ENCODE results near the gene LRRC8B. TPM values are rescaled to one million over a fixed set of nuclear protein-coding genes. Genes with fewer than 3 reads are reported as not detected.

Gene LRRC8B
- total RNA-seq, 4 donors from 2014 or later, result 3.5 to 15.7 (median 8.5) TPM

DNA sequence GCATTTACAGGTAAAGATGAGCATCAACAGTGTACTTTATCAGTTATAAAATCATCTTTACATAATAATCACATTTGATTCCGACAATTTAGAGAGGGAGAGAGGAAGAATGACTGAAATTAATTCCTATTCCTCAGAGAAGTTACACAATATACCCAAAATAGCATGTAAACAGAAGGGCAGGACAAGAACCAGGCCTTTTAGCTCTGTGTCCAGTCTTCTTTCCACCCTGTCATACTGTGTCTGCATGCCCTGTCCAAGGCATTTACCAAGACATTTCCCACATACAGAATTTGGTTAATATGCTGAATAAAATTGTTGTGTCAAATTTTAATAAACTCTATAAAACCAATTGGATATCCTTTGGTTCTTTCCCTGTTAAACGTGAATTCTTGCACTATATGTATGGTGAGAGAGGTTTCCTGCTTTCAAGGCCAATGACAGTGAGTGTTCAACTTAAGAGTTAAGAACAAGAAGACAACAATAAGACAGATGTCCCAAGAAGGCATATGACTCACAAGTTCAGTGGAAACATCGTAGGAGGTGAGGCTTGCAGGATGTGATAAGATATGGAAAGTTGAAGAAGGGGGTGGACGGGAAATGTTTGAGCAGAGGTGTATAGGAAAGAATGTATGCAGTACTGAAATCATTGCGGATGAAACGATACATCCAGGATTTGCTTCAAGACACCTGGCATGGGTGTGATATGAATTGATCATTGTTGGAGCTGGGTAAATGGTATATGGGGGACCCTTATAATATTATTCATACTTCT lies 20.8 kb downstream of the LRRC8B start:
- in situ Hi-C loops (cut with MboI; ENCODE audit: low sequenced_read_pairs in 4 of 4) (no loop called here), intact Hi-C loops (cut with DNase I; ENCODE audit: low total_unique reads) (loop anchor here (2.0 kb wide), 1 partner anchor 21 kb away; the partner anchor contains the start of gene LRRC8B)
- ATAC-seq (peak; percentile 59 to 68), DNase-seq (no peak)
- Histone ChIP-seq H3K27me3 (no peaks in the 10 kb centered on the region), H3K27ac (peak overlapping the region; percentile 55 to 77 (median 71)), H3K9me3 (no peaks in the 10 kb centered on the region), H3K4me3 (no peak overlapping the region), H3K4me1 (peaks cover 48 to 51% of the 10 kb centered on the region in 2 donors), H3K36me3 (no peaks in the 10 kb centered on the region)
- TF ChIP-seq POLR2A (IDR thresholded peaks at IDR 0.05), result no peak
- TF ChIP-seq, protein P1, sequence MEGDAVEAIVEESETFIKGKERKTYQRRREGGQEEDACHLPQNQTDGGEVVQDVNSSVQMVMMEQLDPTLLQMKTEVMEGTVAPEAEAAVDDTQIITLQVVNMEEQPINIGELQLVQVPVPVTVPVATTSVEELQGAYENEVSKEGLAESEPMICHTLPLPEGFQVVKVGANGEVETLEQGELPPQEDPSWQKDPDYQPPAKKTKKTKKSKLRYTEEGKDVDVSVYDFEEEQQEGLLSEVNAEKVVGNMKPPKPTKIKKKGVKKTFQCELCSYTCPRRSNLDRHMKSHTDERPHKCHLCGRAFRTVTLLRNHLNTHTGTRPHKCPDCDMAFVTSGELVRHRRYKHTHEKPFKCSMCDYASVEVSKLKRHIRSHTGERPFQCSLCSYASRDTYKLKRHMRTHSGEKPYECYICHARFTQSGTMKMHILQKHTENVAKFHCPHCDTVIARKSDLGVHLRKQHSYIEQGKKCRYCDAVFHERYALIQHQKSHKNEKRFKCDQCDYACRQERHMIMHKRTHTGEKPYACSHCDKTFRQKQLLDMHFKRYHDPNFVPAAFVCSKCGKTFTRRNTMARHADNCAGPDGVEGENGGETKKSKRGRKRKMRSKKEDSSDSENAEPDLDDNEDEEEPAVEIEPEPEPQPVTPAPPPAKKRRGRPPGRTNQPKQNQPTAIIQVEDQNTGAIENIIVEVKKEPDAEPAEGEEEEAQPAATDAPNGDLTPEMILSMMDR (IDR thresholded peaks at IDR 0.05 in 4 of 5, conservative IDR thresholded peaks at IDR 0.05 in 1 of 5), result no peak

DNA sequence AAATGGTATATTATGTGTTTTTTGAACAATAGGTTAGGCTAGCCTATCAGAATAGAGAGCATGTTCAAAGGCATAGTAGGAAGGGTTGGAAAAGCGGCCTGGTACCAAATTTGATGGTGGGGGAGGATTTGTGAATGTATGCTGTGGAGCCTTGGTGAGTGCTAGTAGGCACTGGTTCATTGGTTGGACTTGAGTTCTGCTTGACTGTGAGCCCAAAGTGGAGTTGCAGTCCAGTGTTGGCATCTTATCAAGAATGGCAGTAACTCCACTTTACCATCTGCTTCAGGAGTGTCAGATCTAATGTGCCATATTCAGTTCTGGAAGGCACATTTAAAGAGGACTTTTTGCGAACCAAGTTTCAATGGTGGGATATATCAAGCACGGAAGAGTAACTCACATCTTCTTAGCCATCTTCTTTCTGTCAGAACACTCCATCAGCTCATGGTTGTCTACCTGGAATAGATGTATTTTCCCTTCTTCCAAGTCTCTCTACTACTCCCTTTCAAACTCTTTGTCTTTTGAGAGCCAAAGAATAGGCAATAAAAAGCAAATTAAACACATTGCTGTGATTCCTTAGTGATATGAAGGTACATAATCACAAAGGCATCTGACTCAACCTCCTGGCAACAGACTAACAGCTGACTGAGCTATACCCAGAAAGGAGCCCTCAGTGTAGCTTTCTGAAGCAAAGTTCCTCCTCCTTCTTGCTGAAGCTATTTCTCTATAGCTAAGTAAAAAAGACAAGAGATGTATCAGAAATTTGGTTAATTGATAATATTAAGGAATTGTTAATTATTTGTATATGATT lies 21.7 kb downstream of the LRRC8B start:
- intact Hi-C loops (cut with DNase I; ENCODE audit: low total_unique reads), result loop anchor here (2.0 kb wide), 1 partner anchor 21 kb away; the partner anchor contains the start of gene LRRC8B
- peak; percentile 52 to 63 for ATAC-seq

DNA sequence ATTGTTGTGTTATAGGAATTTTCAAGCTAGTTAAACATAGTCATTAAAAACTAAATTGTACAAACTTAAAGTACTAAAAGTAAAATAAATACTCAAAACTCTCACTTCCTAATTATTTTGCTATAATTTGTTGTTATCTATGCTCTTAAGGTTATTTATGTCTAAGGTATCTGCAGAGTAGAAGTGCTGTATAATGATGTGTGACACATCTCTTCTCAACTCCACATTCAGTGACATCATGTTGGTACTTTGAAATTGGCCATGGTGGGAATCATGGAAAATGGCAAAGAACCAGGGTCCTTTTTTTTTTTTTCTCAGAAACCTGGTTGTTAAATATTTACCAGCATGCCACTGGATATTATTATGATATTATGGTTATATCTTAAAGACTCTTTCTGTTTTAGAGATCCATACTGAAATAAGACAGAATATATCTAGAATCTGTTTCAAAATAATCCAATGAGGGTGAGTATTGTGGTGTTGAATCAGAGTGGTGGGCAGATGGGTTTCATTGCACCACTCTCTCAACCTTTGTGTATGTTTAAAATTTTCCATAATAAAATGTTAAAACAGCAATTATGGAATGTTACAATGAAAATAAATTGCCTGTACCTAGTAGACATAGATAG lies 22.4 kb downstream of the LRRC8B start:
- Histone ChIP-seq H3K27ac (peak overlapping the region; percentile 63 to 77 (median 71)), H3K4me1 (peaks cover 50% of the 10 kb centered on the region in 2 donors), H3K27me3 (no peaks in the 10 kb centered on the region), H3K36me3 (no peaks in the 10 kb centered on the region), H3K9me3 (no peaks in the 10 kb centered on the region), H3K4me3 (no peak overlapping the region)
- ATAC-seq (no peak), DNase-seq (no peak)
- no peak for TF ChIP-seq POLR2A (IDR thresholded peaks at IDR 0.05)
- TF ChIP-seq, protein P1 (IDR thresholded peaks at IDR 0.05 in 4 of 5, conservative IDR thresholded peaks at IDR 0.05 in 1 of 5), result no peak
- in situ Hi-C loops (cut with MboI; ENCODE audit: low sequenced_read_pairs in 4 of 4) (no loop called here), intact Hi-C loops (cut with DNase I; ENCODE audit: low total_unique reads) (loop anchor here (2.0 kb wide), 1 partner anchor 22 kb away; the partner anchor contains the start of gene LRRC8B)

More for the DNA sequence above, 21.7 kb downstream of the LRRC8B start:
- no peaks in the 10 kb centered on the region for H3K9me3 ChIP-seq
- no peak overlapping the region for H3K4me3 ChIP-seq
- H3K4me1 ChIP-seq, result peaks cover 48 to 49% of the 10 kb centered on the region in 2 donors
- DNase-seq, result peak in 1 of 2 donors; percentile 23
- TF ChIP-seq, protein P1 (IDR thresholded peaks at IDR 0.05 in 4 of 5, conservative IDR thresholded peaks at IDR 0.05 in 1 of 5), result no peak
- TF ChIP-seq POLR2A (IDR thresholded peaks at IDR 0.05), result no peak
- H3K27me3 ChIP-seq, result no peaks in the 10 kb centered on the region
- peak overlapping the region; percentile 55 to 77 (median 71) for H3K27ac ChIP-seq
- H3K36me3 ChIP-seq, result no peaks in the 10 kb centered on the region
- in situ Hi-C loops (cut with MboI; ENCODE audit: low sequenced_read_pairs in 4 of 4), result no loop called here

DNA sequence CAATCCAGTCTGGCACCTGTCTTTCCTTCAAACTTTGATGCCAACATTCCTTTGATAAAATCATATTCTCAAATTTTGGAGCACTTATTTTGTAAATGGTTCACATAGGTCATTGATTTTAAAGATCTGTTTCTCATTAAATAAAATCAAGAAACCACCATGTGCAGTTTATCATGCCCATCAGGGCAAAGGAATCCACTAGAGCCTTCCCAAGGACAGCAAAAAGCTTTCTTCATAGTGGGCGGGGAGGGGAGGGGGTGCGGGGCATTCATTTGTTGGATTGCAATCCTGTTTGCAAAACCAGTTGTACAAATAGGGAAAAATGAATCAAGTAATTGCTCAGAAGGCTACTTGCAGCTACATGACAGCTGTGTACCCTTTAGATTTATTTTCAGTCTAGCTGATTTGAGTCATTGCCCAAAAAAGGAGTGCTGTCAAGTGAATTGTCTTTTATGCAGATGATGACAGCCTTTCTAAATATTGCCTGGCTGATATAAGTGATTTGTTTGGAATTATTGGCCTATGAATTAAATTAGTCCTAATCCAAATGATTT lies 23.0 kb downstream of the LRRC8B start:
- DNase-seq (peak; percentile 15 to 64), ATAC-seq (peak; percentile 69 to 87)
- intact Hi-C loops (cut with DNase I; ENCODE audit: low total_unique reads), result loop anchor here (2.0 kb wide), 1 partner anchor 23 kb away; the partner anchor contains the start of gene LRRC8B
- TF ChIP-seq, protein P1 (IDR thresholded peaks at IDR 0.05 in 4 of 5, conservative IDR thresholded peaks at IDR 0.05 in 1 of 5), result no peak
- TF ChIP-seq POLR2A (IDR thresholded peaks at IDR 0.05), result no peak
- no peaks in the 10 kb centered on the region for H3K36me3 ChIP-seq
- H3K9me3 ChIP-seq, result no peaks in the 10 kb centered on the region
- H3K27me3 ChIP-seq, result no peaks in the 10 kb centered on the region
- no peak overlapping the region for H3K4me3 ChIP-seq
- peak overlapping the region; percentile 13 to 77 (median 70) for H3K27ac ChIP-seq
- H3K4me1 ChIP-seq, result peaks cover 56% of the 10 kb centered on the region in 2 donors
- in situ Hi-C loops (cut with MboI; ENCODE audit: low sequenced_read_pairs in 4 of 4), result no loop called here

All from gastrocnemius medialis (tissue), 4 donors.